GM23338 (cell line): Measurements from ENCODE around the gene GARS1. TPM values are rescaled to one million over a fixed set of nuclear protein-coding genes. Genes with fewer than 3 reads are reported as not detected.

Experiments
- EZH2 ChIP-seq: fragments of 200-600 bp; sonication (generic); IDR thresholded peaks from one replicate; pipeline ENCODE4 v1.8.0; 2017; ENCODE audit warnings: antibody characterized with exemption, mild to moderate bottlenecking, low read depth; ENCODE audit not compliant: unreplicated experiment
- NANOG ChIP-seq: IDR thresholded peaks from 2 replicates; pipeline ENCODE4 v1.6.1; 2016; ENCODE audit warnings: antibody characterized with exemption, borderline replicate concordance
- STAT1 ChIP-seq: IDR thresholded peaks from one replicate; pipeline ENCODE4 v1.6.1; 2016; ENCODE audit warnings: antibody characterized with exemption; ENCODE audit not compliant: unreplicated experiment
- ZNF114 ChIP-seq: fragments of 250-450 bp; sonication (Bioruptor Pico); IDR thresholded peaks from 2 replicates; pipeline ENCODE4 v1.5.0; 2020; ENCODE audit warnings: mild to moderate bottlenecking, moderate library complexity
- polyA plus RNA-seq: library from polyadenylated mRNA; unstranded; fragments of >200 nt; fragmentation: Nextera tagmentation; extraction: Ambion mirVana; gene quantifications from 2 replicates; pipeline ENCODE4 v1.2.1, GENCODE V29; 2016
- total RNA-seq: library from RNA; depleted of rRNA; stranded (reverse); fragments of >200 nt; shearing (Covaris generic); gene quantifications from 2 replicates; pipeline ENCODE4 v1.2.3, GENCODE V29; 2014
- TF ChIP-seq, protein P1 (sequence below): fragments of 250-450 bp; sonication (Bioruptor Pico); IDR thresholded peaks from 2 replicates; pipeline ENCODE4 v1.5.0; 2020; ENCODE audit warnings: mild to moderate bottlenecking, moderate library complexity
- TF ChIP-seq, protein P2 (sequence below), 2 experiments: fragments of 200-600 bp in 1 of 2; sonication (generic) in 1 of 2; conservative IDR thresholded peaks; 2 replicates each; pipeline versions ENCODE4 v1.5.1 to v1.6.1; 2016 to 2017; ENCODE audit warnings: antibody characterized with exemption in 2 of 2, low read depth in 2 of 2, mild to moderate bottlenecking in 2 of 2, moderate library complexity in 1 of 2
- TF ChIP-seq, protein P3 (sequence below): IDR thresholded peaks from one replicate; pipeline ENCODE4 v1.6.1; 2018; ENCODE audit warnings: antibody characterized with exemption; ENCODE audit not compliant: unreplicated experiment

Gene GARS1
- total and polyA plus RNA-seq, 2 experiments from 2014 or later = 207 to 241 TPM

DNA sequence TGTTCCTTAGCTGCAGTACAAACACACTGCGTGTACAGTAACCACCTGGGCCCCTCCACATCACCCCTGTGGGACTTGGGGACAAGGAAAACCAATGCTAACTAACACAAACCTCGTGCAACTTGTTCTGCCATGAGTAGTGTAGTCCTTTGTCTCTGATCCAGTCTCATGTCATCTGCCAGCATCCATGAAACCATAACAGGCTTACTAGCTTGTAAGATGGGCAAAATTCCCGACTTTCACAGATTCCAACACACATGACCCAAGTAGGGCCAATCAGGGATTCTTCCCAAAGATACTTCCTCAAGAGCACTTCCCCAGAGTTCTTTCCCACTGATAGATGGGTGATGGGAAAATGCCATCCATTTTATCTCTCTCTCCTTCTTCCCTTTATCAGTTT is 41.1 kb upstream of the GARS1 start (continued):
- TF ChIP-seq, protein P1, sequence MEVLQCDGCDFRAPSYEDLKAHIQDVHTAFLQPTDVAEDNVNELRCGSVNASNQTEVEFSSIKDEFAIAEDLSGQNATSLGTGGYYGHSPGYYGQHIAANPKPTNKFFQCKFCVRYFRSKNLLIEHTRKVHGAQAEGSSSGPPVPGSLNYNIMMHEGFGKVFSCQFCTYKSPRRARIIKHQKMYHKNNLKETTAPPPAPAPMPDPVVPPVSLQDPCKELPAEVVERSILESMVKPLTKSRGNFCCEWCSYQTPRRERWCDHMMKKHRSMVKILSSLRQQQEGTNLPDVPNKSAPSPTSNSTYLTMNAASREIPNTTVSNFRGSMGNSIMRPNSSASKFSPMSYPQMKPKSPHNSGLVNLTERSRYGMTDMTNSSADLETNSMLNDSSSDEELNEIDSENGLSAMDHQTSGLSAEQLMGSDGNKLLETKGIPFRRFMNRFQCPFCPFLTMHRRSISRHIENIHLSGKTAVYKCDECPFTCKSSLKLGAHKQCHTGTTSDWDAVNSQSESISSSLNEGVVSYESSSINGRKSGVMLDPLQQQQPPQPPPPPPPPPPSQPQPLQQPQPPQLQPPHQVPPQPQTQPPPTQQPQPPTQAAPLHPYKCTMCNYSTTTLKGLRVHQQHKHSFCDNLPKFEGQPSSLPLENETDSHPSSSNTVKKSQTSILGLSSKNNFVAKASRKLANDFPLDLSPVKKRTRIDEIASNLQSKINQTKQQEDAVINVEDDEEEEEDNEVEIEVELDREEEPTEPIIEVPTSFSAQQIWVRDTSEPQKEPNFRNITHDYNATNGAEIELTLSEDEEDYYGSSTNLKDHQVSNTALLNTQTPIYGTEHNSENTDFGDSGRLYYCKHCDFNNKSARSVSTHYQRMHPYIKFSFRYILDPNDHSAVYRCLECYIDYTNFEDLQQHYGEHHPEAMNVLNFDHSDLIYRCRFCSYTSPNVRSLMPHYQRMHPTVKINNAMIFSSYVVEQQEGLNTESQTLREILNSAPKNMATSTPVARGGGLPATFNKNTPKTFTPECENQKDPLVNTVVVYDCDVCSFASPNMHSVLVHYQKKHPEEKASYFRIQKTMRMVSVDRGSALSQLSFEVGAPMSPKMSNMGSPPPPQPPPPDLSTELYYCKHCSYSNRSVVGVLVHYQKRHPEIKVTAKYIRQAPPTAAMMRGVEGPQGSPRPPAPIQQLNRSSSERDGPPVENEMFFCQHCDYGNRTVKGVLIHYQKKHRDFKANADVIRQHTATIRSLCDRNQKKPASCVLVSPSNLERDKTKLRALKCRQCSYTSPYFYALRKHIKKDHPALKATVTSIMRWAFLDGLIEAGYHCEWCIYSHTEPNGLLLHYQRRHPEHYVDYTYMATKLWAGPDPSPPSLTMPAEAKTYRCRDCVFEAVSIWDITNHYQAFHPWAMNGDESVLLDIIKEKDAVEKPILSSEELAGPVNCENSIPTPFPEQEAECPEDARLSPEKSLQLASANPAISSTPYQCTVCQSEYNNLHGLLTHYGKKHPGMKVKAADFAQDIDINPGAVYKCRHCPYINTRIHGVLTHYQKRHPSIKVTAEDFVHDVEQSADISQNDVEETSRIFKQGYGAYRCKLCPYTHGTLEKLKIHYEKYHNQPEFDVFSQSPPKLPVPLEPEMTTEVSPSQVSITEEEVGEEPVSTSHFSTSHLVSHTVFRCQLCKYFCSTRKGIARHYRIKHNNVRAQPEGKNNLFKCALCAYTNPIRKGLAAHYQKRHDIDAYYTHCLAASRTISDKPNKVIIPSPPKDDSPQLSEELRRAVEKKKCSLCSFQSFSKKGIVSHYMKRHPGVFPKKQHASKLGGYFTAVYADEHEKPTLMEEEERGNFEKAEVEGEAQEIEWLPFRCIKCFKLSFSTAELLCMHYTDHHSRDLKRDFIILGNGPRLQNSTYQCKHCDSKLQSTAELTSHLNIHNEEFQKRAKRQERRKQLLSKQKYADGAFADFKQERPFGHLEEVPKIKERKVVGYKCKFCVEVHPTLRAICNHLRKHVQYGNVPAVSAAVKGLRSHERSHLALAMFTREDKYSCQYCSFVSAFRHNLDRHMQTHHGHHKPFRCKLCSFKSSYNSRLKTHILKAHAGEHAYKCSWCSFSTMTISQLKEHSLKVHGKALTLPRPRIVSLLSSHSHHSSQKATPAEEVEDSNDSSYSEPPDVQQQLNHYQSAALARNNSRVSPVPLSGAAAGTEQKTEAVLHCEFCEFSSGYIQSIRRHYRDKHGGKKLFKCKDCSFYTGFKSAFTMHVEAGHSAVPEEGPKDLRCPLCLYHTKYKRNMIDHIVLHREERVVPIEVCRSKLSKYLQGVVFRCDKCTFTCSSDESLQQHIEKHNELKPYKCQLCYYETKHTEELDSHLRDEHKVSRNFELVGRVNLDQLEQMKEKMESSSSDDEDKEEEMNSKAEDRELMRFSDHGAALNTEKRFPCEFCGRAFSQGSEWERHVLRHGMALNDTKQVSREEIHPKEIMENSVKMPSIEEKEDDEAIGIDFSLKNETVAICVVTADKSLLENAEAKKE = no peak
- TF ChIP-seq ZNF114 (CRISPR knock-in tag) (no peak), STAT1 (no peak), EZH2 (no peak), NANOG (no peak)
- TF ChIP-seq, protein P2, sequence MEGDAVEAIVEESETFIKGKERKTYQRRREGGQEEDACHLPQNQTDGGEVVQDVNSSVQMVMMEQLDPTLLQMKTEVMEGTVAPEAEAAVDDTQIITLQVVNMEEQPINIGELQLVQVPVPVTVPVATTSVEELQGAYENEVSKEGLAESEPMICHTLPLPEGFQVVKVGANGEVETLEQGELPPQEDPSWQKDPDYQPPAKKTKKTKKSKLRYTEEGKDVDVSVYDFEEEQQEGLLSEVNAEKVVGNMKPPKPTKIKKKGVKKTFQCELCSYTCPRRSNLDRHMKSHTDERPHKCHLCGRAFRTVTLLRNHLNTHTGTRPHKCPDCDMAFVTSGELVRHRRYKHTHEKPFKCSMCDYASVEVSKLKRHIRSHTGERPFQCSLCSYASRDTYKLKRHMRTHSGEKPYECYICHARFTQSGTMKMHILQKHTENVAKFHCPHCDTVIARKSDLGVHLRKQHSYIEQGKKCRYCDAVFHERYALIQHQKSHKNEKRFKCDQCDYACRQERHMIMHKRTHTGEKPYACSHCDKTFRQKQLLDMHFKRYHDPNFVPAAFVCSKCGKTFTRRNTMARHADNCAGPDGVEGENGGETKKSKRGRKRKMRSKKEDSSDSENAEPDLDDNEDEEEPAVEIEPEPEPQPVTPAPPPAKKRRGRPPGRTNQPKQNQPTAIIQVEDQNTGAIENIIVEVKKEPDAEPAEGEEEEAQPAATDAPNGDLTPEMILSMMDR (conservative IDR thresholded peaks at IDR 0.05; ENCODE audit: low read depth in 2 of 2) = no peak
- TF ChIP-seq, protein P3, sequence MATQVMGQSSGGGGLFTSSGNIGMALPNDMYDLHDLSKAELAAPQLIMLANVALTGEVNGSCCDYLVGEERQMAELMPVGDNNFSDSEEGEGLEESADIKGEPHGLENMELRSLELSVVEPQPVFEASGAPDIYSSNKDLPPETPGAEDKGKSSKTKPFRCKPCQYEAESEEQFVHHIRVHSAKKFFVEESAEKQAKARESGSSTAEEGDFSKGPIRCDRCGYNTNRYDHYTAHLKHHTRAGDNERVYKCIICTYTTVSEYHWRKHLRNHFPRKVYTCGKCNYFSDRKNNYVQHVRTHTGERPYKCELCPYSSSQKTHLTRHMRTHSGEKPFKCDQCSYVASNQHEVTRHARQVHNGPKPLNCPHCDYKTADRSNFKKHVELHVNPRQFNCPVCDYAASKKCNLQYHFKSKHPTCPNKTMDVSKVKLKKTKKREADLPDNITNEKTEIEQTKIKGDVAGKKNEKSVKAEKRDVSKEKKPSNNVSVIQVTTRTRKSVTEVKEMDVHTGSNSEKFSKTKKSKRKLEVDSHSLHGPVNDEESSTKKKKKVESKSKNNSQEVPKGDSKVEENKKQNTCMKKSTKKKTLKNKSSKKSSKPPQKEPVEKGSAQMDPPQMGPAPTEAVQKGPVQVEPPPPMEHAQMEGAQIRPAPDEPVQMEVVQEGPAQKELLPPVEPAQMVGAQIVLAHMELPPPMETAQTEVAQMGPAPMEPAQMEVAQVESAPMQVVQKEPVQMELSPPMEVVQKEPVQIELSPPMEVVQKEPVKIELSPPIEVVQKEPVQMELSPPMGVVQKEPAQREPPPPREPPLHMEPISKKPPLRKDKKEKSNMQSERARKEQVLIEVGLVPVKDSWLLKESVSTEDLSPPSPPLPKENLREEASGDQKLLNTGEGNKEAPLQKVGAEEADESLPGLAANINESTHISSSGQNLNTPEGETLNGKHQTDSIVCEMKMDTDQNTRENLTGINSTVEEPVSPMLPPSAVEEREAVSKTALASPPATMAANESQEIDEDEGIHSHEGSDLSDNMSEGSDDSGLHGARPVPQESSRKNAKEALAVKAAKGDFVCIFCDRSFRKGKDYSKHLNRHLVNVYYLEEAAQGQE = no peak
